Colon (tissue), 2 donors: Measurements from ENCODE around the gene OR2A5.
"Not testable (repeated sequence)": the region's sequence is repeated elsewhere in the genome, so short reads cannot be mapped to it uniquely, and the experiment has no call there.

Source experiments
- FAIRE-seq: peaks from 2 replicates; lab custom pipeline; 2012; peaks lifted over from hg19 to GRCh38; lab: Jason Lieb, UNC
- donor health status: control.
- donor health status: control.

Gene OR2A5

GRCh38 chr7:144032985-144033709 is 15.6 kb upstream of the OR2A5 start:
- FAIRE-seq: no peak

GRCh38 chr7:144035385-144035784 is 13.4 kb upstream of the OR2A5 start:
- FAIRE-seq: no peak

GRCh38 chr7:144036302-144036885 is 12.4 kb upstream of the OR2A5 start:
- no peak for FAIRE-seq

GRCh38 chr7:144037414-144038035 is 11.2 kb upstream of the OR2A5 start:
- FAIRE-seq: no peak

- no peak for FAIRE-seq
Measured at GRCh38 chr7:144038887-144039286, 9.9 kb upstream of the OR2A5 start.

- FAIRE-seq: no peak
Measured at GRCh38 chr7:144049491-144049890, 743 bp downstream of the OR2A5 start.

- no peak for FAIRE-seq
Measured at GRCh38 chr7:144050093-144050492, 1.3 kb downstream of the OR2A5 start.

- FAIRE-seq: not testable (repeated sequence)
Measured at GRCh38 chr7:144050884-144051283, 2.1 kb downstream of the OR2A5 start.

- FAIRE-seq: no peak
Measured at GRCh38 chr7:144057954-144058353, 9.2 kb downstream of the OR2A5 start.

GRCh38 chr7:144063710-144064109 is 15.0 kb downstream of the OR2A5 start:
- no peak for FAIRE-seq

- no peak for FAIRE-seq
Measured at GRCh38 chr7:144069511-144069910, 20.8 kb downstream of the OR2A5 start, which contains the start of gene OR2A25. Gene OR2A25, plus strand, starts transcription at chr7:144069811. Its CDS starts 4,409 bp downstream, at chr7:144074220.

GRCh38 chr7:144069953-144070352 is 21.2 kb downstream of the OR2A5 start:
- FAIRE-seq: no peak

- FAIRE-seq: no peak
Measured at GRCh38 chr7:144074374-144074773, 25.6 kb downstream of the OR2A5 start.

- no peak for FAIRE-seq
Measured at GRCh38 chr7:144085978-144086377, 37.2 kb downstream of the OR2A5 start, which contains the start of gene OR2A12. Gene OR2A12, plus strand, starts transcription at chr7:144086278. Its CDS starts 8,830 bp downstream, at chr7:144095108.

GRCh38 chr7:144086730-144087129 is 38.0 kb downstream of the OR2A5 start:
- no peak for FAIRE-seq

GRCh38 chr7:144087230-144087629 is 38.5 kb downstream of the OR2A5 start:
- no peak for FAIRE-seq

GRCh38 chr7:144090667-144091066 is 41.9 kb downstream of the OR2A5 start:
- FAIRE-seq: no peak

GRCh38 chr7:144098776-144099175 is 50.0 kb downstream of the OR2A5 start:
- FAIRE-seq: no peak

GRCh38 chr7:144100607-144101006 is 51.9 kb downstream of the OR2A5 start:
- no peak for FAIRE-seq

GRCh38 chr7:144102041-144102440 is 53.3 kb downstream of the OR2A5 start:
- FAIRE-seq: no peak

- no peak for FAIRE-seq
Measured at GRCh38 chr7:144105211-144105610, 56.5 kb downstream of the OR2A5 start.
